ENCODE data around the gene SLC13A4.

DNA sequence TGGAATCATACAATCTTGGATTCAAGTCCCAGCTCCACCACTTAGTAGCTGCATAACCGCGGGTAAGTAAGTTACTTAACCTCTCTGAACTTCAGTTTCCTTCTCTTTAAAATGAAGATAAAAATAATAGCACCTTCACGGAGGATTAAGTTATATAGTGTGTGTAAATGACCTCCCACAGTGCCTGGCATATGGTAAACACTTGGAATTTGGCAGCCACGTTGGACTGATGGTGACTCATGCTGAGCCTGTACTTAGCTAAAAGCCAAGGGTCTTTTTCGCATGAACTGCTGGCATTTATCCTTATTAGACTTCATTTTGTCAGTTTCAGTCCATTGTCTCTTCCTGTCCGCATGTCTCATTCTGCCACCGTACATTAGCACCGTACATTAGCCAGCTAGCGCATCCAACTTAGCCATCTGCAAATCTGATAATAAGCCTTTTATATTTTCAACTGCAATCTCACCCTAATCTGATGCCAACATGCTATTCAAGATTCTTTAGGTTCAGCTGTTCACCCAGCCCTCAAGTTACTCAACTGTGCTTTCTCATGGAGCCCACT lies 11.2 kb downstream of the SLC13A4 start:
- TF ChIP-seq, protein P1, sequence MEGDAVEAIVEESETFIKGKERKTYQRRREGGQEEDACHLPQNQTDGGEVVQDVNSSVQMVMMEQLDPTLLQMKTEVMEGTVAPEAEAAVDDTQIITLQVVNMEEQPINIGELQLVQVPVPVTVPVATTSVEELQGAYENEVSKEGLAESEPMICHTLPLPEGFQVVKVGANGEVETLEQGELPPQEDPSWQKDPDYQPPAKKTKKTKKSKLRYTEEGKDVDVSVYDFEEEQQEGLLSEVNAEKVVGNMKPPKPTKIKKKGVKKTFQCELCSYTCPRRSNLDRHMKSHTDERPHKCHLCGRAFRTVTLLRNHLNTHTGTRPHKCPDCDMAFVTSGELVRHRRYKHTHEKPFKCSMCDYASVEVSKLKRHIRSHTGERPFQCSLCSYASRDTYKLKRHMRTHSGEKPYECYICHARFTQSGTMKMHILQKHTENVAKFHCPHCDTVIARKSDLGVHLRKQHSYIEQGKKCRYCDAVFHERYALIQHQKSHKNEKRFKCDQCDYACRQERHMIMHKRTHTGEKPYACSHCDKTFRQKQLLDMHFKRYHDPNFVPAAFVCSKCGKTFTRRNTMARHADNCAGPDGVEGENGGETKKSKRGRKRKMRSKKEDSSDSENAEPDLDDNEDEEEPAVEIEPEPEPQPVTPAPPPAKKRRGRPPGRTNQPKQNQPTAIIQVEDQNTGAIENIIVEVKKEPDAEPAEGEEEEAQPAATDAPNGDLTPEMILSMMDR (IDR thresholded peaks at IDR 0.05): no peak
- TF ChIP-seq, protein P2, sequence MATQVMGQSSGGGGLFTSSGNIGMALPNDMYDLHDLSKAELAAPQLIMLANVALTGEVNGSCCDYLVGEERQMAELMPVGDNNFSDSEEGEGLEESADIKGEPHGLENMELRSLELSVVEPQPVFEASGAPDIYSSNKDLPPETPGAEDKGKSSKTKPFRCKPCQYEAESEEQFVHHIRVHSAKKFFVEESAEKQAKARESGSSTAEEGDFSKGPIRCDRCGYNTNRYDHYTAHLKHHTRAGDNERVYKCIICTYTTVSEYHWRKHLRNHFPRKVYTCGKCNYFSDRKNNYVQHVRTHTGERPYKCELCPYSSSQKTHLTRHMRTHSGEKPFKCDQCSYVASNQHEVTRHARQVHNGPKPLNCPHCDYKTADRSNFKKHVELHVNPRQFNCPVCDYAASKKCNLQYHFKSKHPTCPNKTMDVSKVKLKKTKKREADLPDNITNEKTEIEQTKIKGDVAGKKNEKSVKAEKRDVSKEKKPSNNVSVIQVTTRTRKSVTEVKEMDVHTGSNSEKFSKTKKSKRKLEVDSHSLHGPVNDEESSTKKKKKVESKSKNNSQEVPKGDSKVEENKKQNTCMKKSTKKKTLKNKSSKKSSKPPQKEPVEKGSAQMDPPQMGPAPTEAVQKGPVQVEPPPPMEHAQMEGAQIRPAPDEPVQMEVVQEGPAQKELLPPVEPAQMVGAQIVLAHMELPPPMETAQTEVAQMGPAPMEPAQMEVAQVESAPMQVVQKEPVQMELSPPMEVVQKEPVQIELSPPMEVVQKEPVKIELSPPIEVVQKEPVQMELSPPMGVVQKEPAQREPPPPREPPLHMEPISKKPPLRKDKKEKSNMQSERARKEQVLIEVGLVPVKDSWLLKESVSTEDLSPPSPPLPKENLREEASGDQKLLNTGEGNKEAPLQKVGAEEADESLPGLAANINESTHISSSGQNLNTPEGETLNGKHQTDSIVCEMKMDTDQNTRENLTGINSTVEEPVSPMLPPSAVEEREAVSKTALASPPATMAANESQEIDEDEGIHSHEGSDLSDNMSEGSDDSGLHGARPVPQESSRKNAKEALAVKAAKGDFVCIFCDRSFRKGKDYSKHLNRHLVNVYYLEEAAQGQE (IDR thresholded peaks at IDR 0.05; ENCODE audit: insufficient read depth in 1 of 2, low read depth in 2 of 2, low read length in 1 of 2): no peak
